Activated CD4-positive, alpha-beta memory T cell treated with anti-CD3 and anti-CD28 coated beads for 36 hours (primary cell): ENCODE data around the gene DDO. TPM values are rescaled to one million over a fixed set of nuclear protein-coding genes. Genes with fewer than 3 reads are reported as not detected.

Experiments used
- CTCF ChIA-PET: fragments of 350-600 bp; sonication (Branson Sonifier 250); formaldehyde crosslinking; loops from one replicate; lab custom pipeline; 2021; ENCODE audit warnings: antibody characterized with exemption, inconsistent platforms; lab: Charles Lee
- POLR2A ChIA-PET: fragments of 350-600 bp; sonication (Branson Sonifier 250); formaldehyde crosslinking; loops from one replicate; lab custom pipeline; 2021; ENCODE audit warnings: antibody characterized with exemption; lab: Charles Lee
- DNase-seq: peaks from one replicate; pipeline ENCODE4 v3.0.0-alpha.2; 2020
- H3K27ac Mint-ChIP-seq: one replicate; pipeline ENCODE4 v1.8.0; 2021; ENCODE audit warnings: mixed read lengths
- H3K27me3 Mint-ChIP-seq: one replicate; pipeline ENCODE4 v1.8.0; 2021; ENCODE audit warnings: mixed read lengths
- H3K36me3 Mint-ChIP-seq: one replicate; pipeline ENCODE4 v1.8.0; 2021; ENCODE audit warnings: mixed read lengths
- H3K4me1 Mint-ChIP-seq: one replicate; pipeline ENCODE4 v1.8.0; 2021; ENCODE audit warnings: low read depth, mixed read lengths
- H3K4me3 Mint-ChIP-seq: one replicate; pipeline ENCODE4 v1.8.0; 2021; ENCODE audit warnings: mild to moderate bottlenecking, mixed read lengths
- H3K9me3 Mint-ChIP-seq: one replicate; pipeline ENCODE4 v1.8.0; 2021; ENCODE audit warnings: mixed read lengths
- intact Hi-C: fragments of 100-400 bp; cut with micrococcal nuclease; formaldehyde crosslinking; loops from one replicate; pipeline ENCODE4 v1.15.1; 2023
- total RNA-seq, 2 experiments: library from RNA; stranded (reverse); gene quantifications; one replicate each; pipeline ENCODE4 v1.2.3, GENCODE V29; 2021

Gene DDO
- total RNA-seq, 2 experiments from 2014 or later: not detected

GRCh38 chr6:110390404-110390803, 25.0 kb downstream of the DDO start:
- Mint-ChIP-seq H3K4me3 (no peak overlapping the region), H3K4me1 (peaks cover 2% of the 10 kb centered on the region), H3K36me3 (no peaks in the 10 kb centered on the region), H3K27me3 (no peaks in the 10 kb centered on the region), H3K27ac (no peak overlapping the region), H3K9me3 (no peaks in the 10 kb centered on the region)
- intact Hi-C loops: loop anchor here (1.0 to 2.0 kb wide), 2 partner anchors 212 to 864 kb away; no protein-coding TSS in a partner anchor
- POLR2A ChIA-PET: no interaction called here
- CTCF ChIA-PET: interaction anchor here (0.7 to 5.2 kb wide), 13 partner anchors 8 to 1202 kb away, joined by 3 to 75 read pairs (median 3); partner anchors contain the start of gene CDC40
- no peak for DNase-seq

- intact Hi-C loops: loop anchor here (1.0 to 2.0 kb wide), 2 partner anchors 212 to 863 kb away; no protein-coding TSS in a partner anchor
- Mint-ChIP-seq H3K27me3 (no peaks in the 10 kb centered on the region), H3K4me3 (no peak overlapping the region), H3K36me3 (no peaks in the 10 kb centered on the region), H3K4me1 (peaks cover 2% of the 10 kb centered on the region), H3K27ac (no peak overlapping the region), H3K9me3 (no peaks in the 10 kb centered on the region)
- ChIA-PET CTCF (interaction anchor here (0.7 to 5.2 kb wide), 12 partner anchors 8 to 1202 kb away, joined by 3 to 75 read pairs (median 3); partner anchors contain the start of gene CDC40), POLR2A (no interaction called here)
- no peak for DNase-seq
Observed at GRCh38 chr6:110389689-110390382, 25.5 kb downstream of the DDO start.

- H3K27ac Mint-ChIP-seq: no peak overlapping the region
- intact Hi-C loops: no loop called here
- ChIA-PET CTCF (interaction anchor here (5.2 kb wide), 1 partner anchor 348 kb away, joined by 75 read pairs; no protein-coding TSS in a partner anchor), POLR2A (no interaction called here)
- DNase-seq: no peak
- no peaks in the 10 kb centered on the region for H3K9me3 Mint-ChIP-seq
- H3K36me3 Mint-ChIP-seq: no peaks in the 10 kb centered on the region
- H3K4me3 Mint-ChIP-seq: no peak overlapping the region
- no peaks in the 10 kb centered on the region for H3K27me3 Mint-ChIP-seq
- H3K4me1 Mint-ChIP-seq: peaks cover 2% of the 10 kb centered on the region
Observed at GRCh38 chr6:110387986-110388385, 27.4 kb downstream of the DDO start.

- POLR2A ChIA-PET: no interaction called here
- Mint-ChIP-seq H3K36me3 (no peaks in the 10 kb centered on the region), H3K27ac (no peak overlapping the region), H3K4me1 (no peaks in the 10 kb centered on the region), H3K4me3 (no peak overlapping the region), H3K27me3 (no peaks in the 10 kb centered on the region), H3K9me3 (no peaks in the 10 kb centered on the region)
- no peak for DNase-seq
- intact Hi-C loops: no loop called here
- CTCF ChIA-PET: interaction anchor here (1.1 kb wide), 1 partner anchor 346 kb away, joined by 4 read pairs; no protein-coding TSS in a partner anchor
Observed at GRCh38 chr6:110385458-110385863, 29.9 kb downstream of the DDO start.

- H3K9me3 Mint-ChIP-seq: no peaks in the 10 kb centered on the region
- ChIA-PET CTCF (no interaction called here), POLR2A (no interaction called here)
- intact Hi-C loops: no loop called here
- no peaks in the 10 kb centered on the region for H3K4me1 Mint-ChIP-seq
- no peak overlapping the region for H3K4me3 Mint-ChIP-seq
- DNase-seq: no peak
- peaks cover 7% of the 10 kb centered on the region for H3K27me3 Mint-ChIP-seq
- H3K27ac Mint-ChIP-seq: no peak overlapping the region
- no peaks in the 10 kb centered on the region for H3K36me3 Mint-ChIP-seq
Observed at GRCh38 chr6:110378552-110378951, 36.8 kb downstream of the DDO start.

GRCh38 chr6:110369066-110369465, 46.3 kb downstream of the DDO start:
- Mint-ChIP-seq H3K36me3 (no peaks in the 10 kb centered on the region), H3K27ac (no peak overlapping the region), H3K27me3 (peaks cover 11% of the 10 kb centered on the region), H3K4me1 (peaks cover 8% of the 10 kb centered on the region), H3K9me3 (no peaks in the 10 kb centered on the region), H3K4me3 (no peak overlapping the region)
- ChIA-PET POLR2A (no interaction called here), CTCF (interaction anchor here (1.9 kb wide), 1 partner anchor 191 kb away, joined by 6 read pairs; no protein-coding TSS in a partner anchor)
- no peak for DNase-seq
- intact Hi-C loops: no loop called here

- no peak for DNase-seq
- no peaks in the 10 kb centered on the region for H3K9me3 Mint-ChIP-seq
- peaks cover 13% of the 10 kb centered on the region for H3K27me3 Mint-ChIP-seq
- ChIA-PET CTCF (interaction anchor here (1.9 kb wide), 1 partner anchor 190 kb away, joined by 6 read pairs; no protein-coding TSS in a partner anchor), POLR2A (no interaction called here)
- intact Hi-C loops: no loop called here
- H3K4me3 Mint-ChIP-seq: no peak overlapping the region
- H3K27ac Mint-ChIP-seq: no peak overlapping the region
- peaks cover 8% of the 10 kb centered on the region for H3K4me1 Mint-ChIP-seq
- no peaks in the 10 kb centered on the region for H3K36me3 Mint-ChIP-seq
Observed at GRCh38 chr6:110368284-110368683, 47.1 kb downstream of the DDO start.

GRCh38 chr6:110367825-110368224, 47.5 kb downstream of the DDO start:
- ChIA-PET POLR2A (no interaction called here), CTCF (interaction anchor here (1.9 kb wide), 1 partner anchor 190 kb away, joined by 6 read pairs; no protein-coding TSS in a partner anchor)
- H3K36me3 Mint-ChIP-seq: no peaks in the 10 kb centered on the region

GRCh38 chr6:110366975-110367374, 48.4 kb downstream of the DDO start:
- peaks cover 8% of the 10 kb centered on the region for H3K4me1 Mint-ChIP-seq
- H3K4me3 Mint-ChIP-seq: no peak overlapping the region

More at GRCh38 chr6:110367825-110368224, 47.5 kb downstream of the DDO start:
- intact Hi-C loops: no loop called here
- Mint-ChIP-seq H3K27me3 (peaks cover 13% of the 10 kb centered on the region), H3K27ac (no peak overlapping the region), H3K4me1 (peaks cover 8% of the 10 kb centered on the region), H3K9me3 (no peaks in the 10 kb centered on the region), H3K4me3 (no peak overlapping the region)
- DNase-seq: no peak

GRCh38 chr6:110366256-110366655, 49.1 kb downstream of the DDO start:
- Mint-ChIP-seq H3K27me3 (peaks cover 8% of the 10 kb centered on the region), H3K4me3 (no peak overlapping the region), H3K4me1 (peaks cover 8% of the 10 kb centered on the region), H3K36me3 (no peaks in the 10 kb centered on the region), H3K9me3 (no peaks in the 10 kb centered on the region), H3K27ac (no peak overlapping the region)
- no peak for DNase-seq
- CTCF ChIA-PET: interaction anchor here (1.6 kb wide), 1 partner anchor 26 kb away, joined by 4 read pairs; no protein-coding TSS in a partner anchor
- intact Hi-C loops: no loop called here
- POLR2A ChIA-PET: no interaction called here

More at GRCh38 chr6:110366975-110367374, 48.4 kb downstream of the DDO start:
- intact Hi-C loops: no loop called here
- DNase-seq: no peak
- Mint-ChIP-seq H3K36me3 (no peaks in the 10 kb centered on the region), H3K9me3 (no peaks in the 10 kb centered on the region), H3K27ac (no peak overlapping the region), H3K27me3 (peaks cover 13% of the 10 kb centered on the region)
- ChIA-PET CTCF (no interaction called here), POLR2A (no interaction called here)

- Mint-ChIP-seq H3K4me1 (peaks cover 8% of the 10 kb centered on the region), H3K36me3 (no peaks in the 10 kb centered on the region)
Observed at GRCh38 chr6:110364364-110365105, 50.8 kb downstream of the DDO start.

GRCh38 chr6:110363748-110364147, 51.6 kb downstream of the DDO start:
- peaks cover 23% of the 10 kb centered on the region for H3K27me3 Mint-ChIP-seq
- H3K36me3 Mint-ChIP-seq: no peaks in the 10 kb centered on the region
- no peaks in the 10 kb centered on the region for H3K9me3 Mint-ChIP-seq
- DNase-seq: no peak
- intact Hi-C loops: no loop called here
- no peak overlapping the region for H3K4me3 Mint-ChIP-seq
- peaks cover 8% of the 10 kb centered on the region for H3K4me1 Mint-ChIP-seq
- ChIA-PET CTCF (no interaction called here), POLR2A (no interaction called here)
- no peak overlapping the region for H3K27ac Mint-ChIP-seq

More at GRCh38 chr6:110364364-110365105, 50.8 kb downstream of the DDO start:
- no peak overlapping the region for H3K27ac Mint-ChIP-seq
- H3K27me3 Mint-ChIP-seq: peaks cover 16% of the 10 kb centered on the region
- DNase-seq: no peak
- H3K4me3 Mint-ChIP-seq: no peak overlapping the region
- H3K9me3 Mint-ChIP-seq: no peaks in the 10 kb centered on the region
- POLR2A ChIA-PET: no interaction called here
- intact Hi-C loops: no loop called here
- CTCF ChIA-PET: interaction anchor here (1.6 kb wide), 1 partner anchor 27 kb away, joined by 4 read pairs; no protein-coding TSS in a partner anchor
